ENCODE data around the gene DNAJC18.

DNA sequence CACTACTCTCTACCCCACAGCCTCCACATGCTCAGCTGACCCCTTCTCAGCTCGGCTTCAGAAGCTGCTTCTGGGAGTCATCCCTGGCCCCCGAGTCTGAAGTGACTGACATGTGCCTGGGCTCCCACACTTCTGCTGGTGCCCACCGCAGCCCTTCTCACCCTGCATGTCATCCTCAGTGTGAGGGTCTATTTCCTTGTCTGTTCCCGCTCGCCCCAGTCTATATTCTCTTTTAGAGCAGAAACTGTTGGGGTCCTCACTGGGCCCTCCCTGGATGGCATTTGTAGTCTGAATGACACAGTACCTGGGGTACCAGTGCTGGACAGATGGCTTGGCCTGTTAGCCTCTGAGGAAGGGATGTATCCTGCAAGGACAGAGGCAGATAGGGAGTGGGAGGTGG is 17.9 kb upstream of the DNAJC18 start:
- no peak for TF ChIP-seq POLR2AphosphoS5 (IDR thresholded peaks at IDR 0.05; ENCODE audit: borderline replicate concordance, low read depth, low read length)
- no peak for TF ChIP-seq EZH2 (IDR thresholded peaks at IDR 0.05)
- TF ChIP-seq FOXP2 (optimal IDR thresholded peaks at IDR 0.05; ENCODE audit: control extremely low read depth, extremely low read length, insufficient read depth) = no peak

Data from SK-N-MC (cell line).